ENCODE data around the gene BMP7.
"Not testable (repeated sequence)": the region's sequence is repeated elsewhere in the genome, so short reads cannot be mapped to it uniquely, and the experiment has no call there.

Gene BMP7

GRCh38 chr20:57164872-57165271, 101.6 kb downstream of the BMP7 start:
- DNase-seq = no peak

DNA sequence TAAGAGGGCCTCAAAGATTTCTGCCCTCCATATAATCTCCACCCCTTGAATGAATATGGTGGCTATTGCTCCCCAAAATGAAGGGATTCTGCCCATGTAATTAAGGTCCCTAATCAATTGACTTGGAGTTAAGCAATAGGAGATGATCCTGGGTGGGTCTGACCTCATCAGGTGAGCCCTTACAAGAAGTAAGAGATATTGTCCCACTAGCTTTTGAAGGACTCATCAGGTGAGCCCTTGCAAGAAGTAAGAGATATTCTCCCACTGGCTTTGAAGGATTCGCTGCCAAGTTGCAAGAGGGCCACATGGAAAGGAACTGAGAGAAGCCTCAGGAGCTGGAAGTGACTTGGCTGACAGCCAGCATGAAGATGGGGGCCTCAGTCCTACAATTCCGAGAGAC, 103.4 kb downstream of the BMP7 start:
- no peak for DNase-seq

DNA sequence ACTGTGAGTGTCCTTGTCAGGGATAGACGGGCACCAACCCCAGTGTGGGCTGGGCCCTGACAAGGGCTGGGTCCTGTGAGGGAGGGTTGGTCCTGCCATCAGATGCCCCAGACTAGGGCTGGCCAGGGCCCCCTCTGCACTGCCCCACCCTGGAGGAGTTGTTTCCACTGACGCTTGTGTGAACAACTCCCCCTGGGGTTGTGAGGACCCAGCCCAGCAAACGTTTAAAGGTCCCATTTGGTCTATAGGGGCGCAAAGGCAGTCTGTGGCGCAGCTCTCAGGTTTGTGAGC, 104.1 kb downstream of the BMP7 start:
- no peak for DNase-seq

DNA sequence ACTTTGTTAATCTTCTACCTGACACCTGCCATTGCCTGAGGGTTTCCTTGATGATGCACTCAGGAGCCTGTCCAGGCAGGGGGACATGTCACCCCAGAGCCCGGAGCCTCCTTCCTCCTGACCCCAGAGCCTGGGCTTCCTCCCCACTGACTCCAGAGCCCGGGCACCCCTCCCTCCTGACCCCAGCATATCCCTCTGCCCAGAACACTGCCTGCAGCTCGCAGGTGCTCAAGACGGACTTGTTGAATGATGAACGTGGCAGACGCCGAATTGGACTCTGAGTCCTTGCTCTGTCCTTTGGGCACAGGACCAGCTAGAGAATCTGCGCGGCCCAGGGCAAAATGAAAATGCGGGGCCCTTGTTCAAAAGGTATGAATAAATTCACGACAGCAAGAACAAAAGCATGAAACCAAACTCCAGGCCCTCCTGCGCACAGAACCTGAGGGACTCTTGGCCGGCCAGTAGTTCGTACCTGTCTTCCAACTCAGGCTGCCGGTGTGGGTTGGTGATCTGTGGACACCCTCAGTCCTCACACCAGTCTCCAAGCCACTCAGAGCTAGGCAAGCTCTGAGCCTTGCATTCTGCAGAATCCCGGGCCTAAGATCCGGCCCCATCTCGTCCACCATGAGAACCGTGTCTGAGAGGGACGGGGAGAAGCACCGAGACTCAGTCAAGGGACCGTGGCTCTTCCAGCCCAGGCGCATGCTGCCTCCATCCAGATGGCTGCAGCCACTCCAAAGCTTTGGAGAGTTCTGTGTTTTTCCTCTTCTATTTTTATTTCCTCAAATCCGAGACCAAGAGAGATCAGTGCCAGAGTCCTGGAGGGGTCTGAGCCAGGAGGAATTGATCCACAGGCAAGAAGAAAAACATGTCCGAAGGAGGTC, 104.7 kb downstream of the BMP7 start:
- DNase-seq = no peak

DNA sequence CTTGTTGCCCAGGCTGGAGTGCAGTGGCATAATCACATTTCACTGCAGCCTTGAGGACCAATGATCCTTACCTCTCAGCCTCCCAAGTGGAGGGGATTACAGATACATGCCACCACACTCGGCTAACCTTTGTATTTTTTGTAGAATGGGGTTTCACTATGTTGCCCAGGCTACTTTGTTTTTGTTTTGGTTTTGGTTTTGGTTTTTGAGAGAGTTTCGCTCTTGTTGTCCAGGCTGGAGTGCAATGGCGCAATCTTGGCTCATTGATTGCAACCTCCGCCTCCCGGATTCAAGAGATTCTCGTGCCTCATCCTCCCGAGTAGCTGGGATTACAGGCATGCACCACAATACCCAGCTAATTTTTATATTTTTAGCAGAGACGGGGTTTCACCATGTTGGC, 105.5 kb downstream of the BMP7 start:
- DNase-seq = no peak

DNA sequence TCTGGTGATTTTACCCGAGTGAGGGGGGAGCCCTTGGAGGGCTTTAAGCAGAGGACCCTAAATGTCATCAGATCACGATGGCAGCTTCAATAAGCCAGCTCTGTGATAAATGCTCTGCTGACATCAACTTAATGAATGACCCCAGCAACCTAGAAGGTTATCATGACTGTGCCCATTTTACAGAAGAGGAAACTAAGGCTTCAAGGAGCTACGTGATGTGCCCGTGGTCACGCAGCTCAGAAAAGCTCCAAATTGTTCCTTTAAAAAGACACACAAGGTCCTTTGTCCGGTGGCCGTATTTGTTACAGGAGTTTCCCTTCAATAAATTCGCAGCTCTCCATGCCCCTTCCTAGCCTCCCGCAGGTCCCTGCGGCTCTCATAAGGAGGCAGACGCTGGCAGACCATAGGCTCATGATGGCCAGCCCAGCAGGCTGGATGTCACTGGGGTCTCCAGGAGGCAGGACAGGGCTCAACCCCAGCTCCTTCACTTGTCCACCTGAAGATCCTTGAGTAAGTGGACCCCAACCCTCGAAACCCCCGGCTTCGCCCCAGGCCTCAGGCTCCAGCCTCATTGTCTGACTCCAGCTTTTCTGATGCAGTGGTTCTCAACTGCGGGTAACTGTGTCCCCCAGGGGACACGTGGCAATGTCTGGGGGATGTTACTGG, 106.4 kb downstream of the BMP7 start:
- no peak for DNase-seq

- DNase-seq = no peak
Measured at GRCh38 chr20:57159193-57159851, 107.1 kb downstream of the BMP7 start.

DNA sequence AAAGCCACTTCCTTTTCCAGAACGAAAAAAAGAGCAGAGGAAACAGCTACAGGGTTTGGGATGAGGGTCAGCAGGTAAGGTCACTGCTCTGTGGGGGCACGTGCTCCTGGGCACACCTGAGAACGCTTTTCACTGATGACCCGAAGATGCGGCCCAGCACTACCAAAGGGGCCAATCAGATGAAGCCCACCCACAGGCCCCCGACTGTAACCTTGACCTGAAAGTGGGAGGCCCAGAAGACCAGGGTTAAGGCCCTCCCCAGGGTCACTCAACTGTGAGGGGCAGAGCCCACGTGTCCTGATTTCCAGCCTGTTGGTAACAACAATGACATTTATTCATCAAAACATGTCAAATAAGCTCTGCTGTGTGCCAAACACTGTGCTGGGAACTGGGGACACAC, 108.0 kb downstream of the BMP7 start:
- DNase-seq = no peak

GRCh38 chr20:57157787-57158186, 108.7 kb downstream of the BMP7 start:
- not testable (repeated sequence) for DNase-seq

DNA sequence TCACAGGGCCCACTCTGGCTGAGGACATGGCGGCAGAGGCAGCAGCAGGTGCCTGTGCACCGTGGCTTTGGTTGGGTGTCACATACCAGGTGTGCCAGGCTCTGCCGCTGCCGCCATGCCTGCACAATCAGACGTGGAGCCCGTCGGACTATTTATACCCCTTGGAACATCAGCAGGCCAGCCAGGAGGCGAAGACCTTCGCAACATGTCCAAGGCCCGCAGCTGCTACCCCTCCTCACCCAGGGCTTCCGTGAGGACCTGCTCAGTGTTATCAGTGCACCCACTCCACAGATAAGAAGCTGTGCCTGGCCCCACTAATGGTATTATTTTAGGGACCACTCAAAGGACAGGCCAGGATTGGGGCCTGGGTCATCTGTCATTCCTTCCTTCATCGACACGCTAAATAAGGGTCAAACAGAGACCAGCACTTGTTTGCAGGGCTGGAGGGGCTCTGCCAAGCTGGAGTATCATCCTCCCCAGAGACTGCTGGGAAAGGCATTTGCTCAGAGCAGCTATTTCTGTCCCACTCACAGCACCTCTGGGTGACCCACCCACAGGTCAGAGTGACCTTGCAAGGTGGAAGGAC, 109.2 kb downstream of the BMP7 start:
- DNase-seq = no peak

- no peak for DNase-seq
Measured at GRCh38 chr20:57156011-57156729, 110.3 kb downstream of the BMP7 start.

DNA sequence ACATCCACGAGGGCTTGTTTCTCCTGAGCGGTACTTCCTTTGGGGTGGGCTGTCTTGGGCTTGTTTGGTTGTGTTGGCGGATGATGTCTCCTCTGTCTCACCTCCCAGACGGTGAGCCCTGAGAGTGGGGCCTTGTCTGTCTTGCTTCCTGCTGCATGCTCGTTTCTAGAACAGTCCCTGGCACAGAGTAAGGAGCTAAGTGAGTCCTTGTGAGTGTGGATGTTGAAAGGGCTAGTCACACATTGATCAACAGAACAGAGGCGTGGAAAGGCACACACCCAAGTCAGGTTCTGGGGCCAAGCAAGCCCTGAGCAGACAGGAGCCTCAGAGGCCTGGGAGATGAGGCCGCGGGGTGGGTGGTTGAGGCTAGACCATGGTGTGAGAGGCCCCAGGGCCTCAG, 111.0 kb downstream of the BMP7 start:
- DNase-seq = no peak

- DNase-seq = no peak
Measured at GRCh38 chr20:57153238-57153905, 113.1 kb downstream of the BMP7 start.

GRCh38 chr20:57152557-57152956, 113.9 kb downstream of the BMP7 start:
- DNase-seq = no peak

- DNase-seq = no peak
Measured at GRCh38 chr20:57150559-57150958, 115.9 kb downstream of the BMP7 start.

DNA sequence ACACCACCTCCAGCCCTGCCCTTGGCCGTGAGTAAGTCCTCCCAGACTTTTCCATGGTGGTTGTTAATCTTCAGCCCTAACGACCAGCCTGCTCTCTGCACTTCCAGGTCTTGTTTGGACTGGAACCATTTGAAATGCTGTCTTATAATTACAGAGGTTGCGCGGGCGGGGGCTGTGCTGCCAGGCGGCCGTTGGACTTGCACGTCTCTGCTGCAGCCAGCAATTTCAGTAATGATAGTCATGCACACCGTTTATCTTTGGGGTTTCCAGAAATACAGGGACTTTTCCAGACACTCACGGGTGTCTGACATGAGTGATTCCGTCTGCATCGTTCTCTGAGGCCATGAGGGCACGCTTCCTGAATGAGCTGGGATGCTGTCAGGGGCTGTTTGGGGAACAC, 118.2 kb downstream of the BMP7 start:
- no peak for DNase-seq

GRCh38 chr20:57147185-57147584, 119.3 kb downstream of the BMP7 start:
- no peak for DNase-seq

GRCh38 chr20:57146155-57146554, 120.3 kb downstream of the BMP7 start:
- no peak for DNase-seq

DNA sequence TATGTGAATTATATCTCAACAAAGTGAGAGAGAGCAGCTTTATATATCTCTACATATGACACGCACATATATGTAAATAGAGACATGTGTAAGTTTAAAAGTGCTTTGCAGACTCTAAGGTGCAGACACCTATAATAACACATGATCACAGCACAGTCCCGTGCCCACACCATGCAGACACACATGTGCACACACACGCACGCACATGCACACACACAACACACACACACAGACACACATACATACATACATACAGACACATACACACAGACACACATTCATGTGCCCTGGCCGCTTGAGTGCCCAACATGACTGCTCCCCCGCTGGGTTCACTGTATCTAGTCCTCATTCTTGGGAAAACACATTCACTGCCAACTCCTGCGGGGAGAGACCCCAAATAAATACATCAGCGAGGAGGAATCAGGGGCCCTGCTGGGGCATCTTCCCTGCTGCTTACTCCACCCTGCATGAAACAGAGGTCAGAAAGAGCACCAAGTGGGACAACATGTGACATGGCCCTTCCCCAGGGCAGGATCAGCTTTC, 121.3 kb downstream of the BMP7 start:
- DNase-seq = no peak

- DNase-seq = no peak
Measured at GRCh38 chr20:57143173-57143572, 123.3 kb downstream of the BMP7 start.

DNA sequence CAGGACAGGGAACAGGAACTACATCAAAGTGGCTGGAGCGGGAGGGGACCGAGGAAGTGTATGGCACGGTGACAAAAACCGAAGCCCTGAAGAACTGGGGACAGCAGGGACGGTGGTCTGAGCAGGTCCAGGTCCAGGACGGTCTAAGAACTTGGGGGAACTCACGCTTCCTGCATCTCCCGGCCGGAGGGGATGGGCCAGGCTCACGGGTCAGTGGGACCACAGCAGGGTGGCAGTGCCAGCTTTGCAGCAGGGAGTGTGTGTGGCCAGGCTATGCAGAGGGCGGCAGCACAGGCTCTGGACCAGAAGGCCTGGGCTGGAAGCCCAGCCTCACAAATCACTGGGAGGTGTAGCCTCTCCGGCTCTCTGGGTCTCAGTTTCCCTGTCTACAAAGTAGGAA, 123.8 kb downstream of the BMP7 start:
- DNase-seq = no peak

GRCh38 chr20:57141492-57141891, 124.9 kb downstream of the BMP7 start:
- no peak for DNase-seq

Data from stimulated activated CD4-positive, alpha-beta T cell treated with anti-CD3 and anti-CD28 coated beads, Interleukin-2, amount 100 ng/mL, for 24 hours (primary cell).